Stimulated activated CD8-positive, alpha-beta memory T cell treated with anti-CD3 and anti-CD28 coated beads, Interleukin-12 subunit alpha, Interleukin-12 subunit beta, amount 100 ng/mL, for 1 hour (primary cell): ENCODE measurements around the gene CD101.

ENCODE experiments used
- DNase-seq: peaks from one replicate; pipeline ENCODE4 v3.0.0-alpha.2; 2020; ENCODE audit warnings: low read depth

The CD101 gene

GRCh38 chr1:117058810-117059209 lies 57.2 kb downstream of the CD101 start:
- no peak for DNase-seq

DNA sequence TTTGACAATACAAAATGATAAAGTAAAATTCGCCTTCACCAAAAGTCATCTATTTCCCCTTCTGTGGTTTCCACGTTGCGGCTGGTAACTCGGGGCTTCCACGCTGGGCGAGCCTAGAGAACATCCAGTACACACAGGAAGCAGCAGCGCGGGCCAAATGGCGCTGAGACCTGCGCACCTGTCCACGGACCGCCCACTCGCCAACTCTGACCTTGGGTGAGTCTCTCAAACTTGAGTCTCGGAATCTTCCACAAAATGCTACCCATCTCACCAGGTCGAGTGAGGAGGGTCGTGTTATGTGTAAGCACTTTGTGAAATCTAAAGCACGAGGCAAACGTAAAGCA lies 57.7 kb downstream of the CD101 start:
- DNase-seq = peak; percentile 58

DNA sequence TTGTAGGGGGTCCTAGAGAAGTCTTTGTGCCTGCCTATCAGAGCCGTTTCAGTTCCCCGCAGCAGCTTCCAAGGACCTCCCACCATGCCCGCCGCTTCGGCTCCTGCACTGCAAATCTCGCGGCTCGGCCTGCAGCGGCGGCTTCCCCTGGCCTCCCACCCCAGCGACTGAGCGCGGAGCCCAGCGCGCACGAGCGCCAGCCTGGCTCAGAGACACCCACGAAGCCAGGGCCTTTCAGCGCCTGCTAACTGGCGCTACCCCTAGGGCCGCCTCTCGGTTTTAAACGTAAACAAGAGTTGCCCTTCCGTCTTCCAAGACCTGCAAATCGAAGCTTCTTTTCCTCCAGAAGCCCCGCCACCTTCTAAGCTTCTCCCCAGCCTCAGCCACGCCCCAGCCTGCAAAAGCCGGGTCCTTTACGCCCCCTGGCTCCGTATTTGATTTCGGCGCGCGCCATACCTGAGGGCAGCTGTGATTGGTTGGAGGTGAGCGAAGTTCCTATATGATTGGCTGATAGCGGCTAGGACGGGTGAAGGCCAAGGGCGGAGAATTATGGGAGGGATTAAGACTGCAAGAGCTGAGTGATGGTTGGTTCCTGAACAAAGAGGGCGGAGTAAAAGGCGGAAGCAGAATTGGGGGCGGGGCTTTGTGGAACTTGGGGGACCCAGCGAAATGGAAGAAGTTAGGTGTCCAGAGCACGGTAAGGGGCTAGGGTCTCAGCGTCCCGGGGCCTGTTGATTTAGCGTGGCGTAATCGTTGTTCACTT lies 58.3 kb downstream of the CD101 start, which contains the start of gene TTF2:
Gene TTF2, plus strand, starts transcription at position 649 of the 763 bp plus-strand sequence. Its CDS starts 21 bp downstream, at position 670.
- DNase-seq = peak; percentile 94

GRCh38 chr1:117060441-117061317 lies 59.1 kb downstream of the CD101 start:
- no peak for DNase-seq

GRCh38 chr1:117061986-117062415 lies 60.4 kb downstream of the CD101 start:
- DNase-seq = no peak

GRCh38 chr1:117066367-117066766 lies 64.8 kb downstream of the CD101 start:
- DNase-seq = no peak

- no peak for DNase-seq
These were observed 66.2 kb downstream of the CD101 start for GRCh38 chr1:117067533-117068370.

DNA sequence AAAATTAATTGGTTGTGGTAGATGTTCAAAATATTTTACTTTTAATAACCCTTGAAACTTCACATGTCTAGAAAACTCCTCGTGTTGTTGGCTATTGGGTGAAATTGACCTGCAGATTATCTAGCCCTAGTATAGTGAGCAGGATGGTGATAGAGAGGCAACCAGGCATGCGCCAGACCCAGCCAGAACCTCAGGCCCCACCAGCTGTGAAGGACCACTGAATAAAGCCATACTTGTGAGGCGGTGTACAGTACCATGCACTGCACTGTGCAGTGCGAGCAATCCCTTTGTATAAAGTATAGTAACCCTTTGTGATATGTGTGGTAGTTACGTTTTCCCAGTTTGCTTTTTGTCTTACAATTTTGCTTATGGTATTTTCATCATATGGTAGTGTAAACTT lies 67.0 kb downstream of the CD101 start:
- no peak for DNase-seq

GRCh38 chr1:117069220-117069844 lies 67.8 kb downstream of the CD101 start:
- no peak for DNase-seq

- DNase-seq = no peak
These were observed 68.6 kb downstream of the CD101 start for GRCh38 chr1:117070124-117070523.

DNA sequence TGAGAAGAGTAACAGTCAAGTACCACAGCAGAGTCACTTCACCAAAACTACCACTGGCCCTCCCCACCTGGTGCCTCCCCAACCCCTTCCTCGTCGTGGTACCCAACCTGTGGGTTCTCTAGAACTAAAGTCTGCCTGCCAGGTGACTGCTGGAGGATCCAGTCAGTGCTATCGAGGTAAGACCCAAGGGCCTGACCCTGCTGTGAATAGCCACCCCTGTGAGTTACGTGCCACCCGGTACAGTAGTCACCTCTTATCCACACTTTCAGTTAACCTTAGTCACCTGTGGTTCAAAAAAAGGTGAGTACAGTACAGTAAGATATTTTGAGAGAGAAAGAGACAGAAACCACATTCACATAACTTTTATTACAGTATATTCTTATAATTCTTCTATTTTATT lies 75.1 kb downstream of the CD101 start:
- no peak for DNase-seq

GRCh38 chr1:117077267-117077666 lies 75.7 kb downstream of the CD101 start:
- no peak for DNase-seq

DNA sequence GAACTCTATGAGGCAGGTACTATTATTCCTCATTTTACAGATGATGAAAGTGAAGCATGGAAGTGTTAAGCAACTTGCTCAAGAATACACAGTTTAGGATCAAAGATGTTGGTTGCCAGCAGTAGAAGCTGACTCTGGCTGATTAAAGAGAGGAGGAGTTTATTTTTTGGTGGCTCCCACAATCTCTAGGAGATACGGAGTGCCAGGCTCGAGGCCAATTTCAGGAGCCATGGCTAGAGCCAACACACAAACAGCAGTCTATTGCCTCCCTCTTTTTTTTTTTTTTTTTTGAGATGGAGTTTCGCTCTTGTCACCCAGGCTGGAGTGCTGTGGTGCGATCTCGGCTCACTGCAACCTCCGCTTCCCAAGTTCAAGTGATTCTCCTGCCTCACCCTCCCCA lies 78.2 kb downstream of the CD101 start:
- no peak for DNase-seq

- no peak for DNase-seq
These were observed 82.7 kb downstream of the CD101 start for GRCh38 chr1:117084231-117084630.
